ENCODE measurements around the gene PI4KA. TPM values are rescaled to one million over a fixed set of nuclear protein-coding genes. Genes with fewer than 3 reads are reported as not detected.

The PI4KA gene
- total RNA-seq, 3 donors from 2014 or later = 62.7 to 103 (median 73.5) TPM

DNA sequence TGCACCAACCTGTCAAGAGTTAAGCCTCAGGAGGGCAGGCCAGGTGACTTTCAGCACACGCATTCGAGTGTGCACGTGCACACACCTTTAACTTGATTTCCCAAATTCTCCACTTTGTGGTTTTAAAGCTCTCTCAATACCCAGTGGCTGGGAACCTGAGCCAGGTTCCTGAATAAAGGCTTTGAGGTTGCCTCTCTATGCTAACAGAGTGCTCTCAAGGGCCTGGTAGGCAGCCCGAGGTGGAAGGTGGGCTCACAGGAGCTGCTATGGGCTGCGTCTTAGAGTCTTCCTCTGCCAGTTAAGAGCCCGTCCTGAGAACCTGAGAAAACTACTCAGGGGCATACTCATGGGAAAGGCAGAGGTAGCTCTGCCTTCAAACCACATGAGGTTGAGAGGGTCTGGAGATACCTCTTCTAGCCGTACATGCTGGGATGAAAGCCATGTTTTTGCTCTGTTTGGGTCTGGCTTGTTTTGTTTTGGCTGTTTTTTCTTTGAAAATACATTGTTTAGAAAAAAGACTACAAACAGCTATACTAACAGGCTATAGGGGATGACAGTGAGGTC is 96.3 kb downstream of the PI4KA start:
- no peak for DNase-seq (ENCODE audit: low spot score in 2 of 2)
- H3K4me1 ChIP-seq = no peaks in the 10 kb centered on the region
- TF ChIP-seq, protein P1, sequence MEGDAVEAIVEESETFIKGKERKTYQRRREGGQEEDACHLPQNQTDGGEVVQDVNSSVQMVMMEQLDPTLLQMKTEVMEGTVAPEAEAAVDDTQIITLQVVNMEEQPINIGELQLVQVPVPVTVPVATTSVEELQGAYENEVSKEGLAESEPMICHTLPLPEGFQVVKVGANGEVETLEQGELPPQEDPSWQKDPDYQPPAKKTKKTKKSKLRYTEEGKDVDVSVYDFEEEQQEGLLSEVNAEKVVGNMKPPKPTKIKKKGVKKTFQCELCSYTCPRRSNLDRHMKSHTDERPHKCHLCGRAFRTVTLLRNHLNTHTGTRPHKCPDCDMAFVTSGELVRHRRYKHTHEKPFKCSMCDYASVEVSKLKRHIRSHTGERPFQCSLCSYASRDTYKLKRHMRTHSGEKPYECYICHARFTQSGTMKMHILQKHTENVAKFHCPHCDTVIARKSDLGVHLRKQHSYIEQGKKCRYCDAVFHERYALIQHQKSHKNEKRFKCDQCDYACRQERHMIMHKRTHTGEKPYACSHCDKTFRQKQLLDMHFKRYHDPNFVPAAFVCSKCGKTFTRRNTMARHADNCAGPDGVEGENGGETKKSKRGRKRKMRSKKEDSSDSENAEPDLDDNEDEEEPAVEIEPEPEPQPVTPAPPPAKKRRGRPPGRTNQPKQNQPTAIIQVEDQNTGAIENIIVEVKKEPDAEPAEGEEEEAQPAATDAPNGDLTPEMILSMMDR (IDR thresholded peaks at IDR 0.05) = no peak
- TF ChIP-seq POLR2AphosphoS5 (IDR thresholded peaks at IDR 0.05) = no peak
- TF ChIP-seq POLR2A (IDR thresholded peaks at IDR 0.05) = no peak
- intact Hi-C loops (cut with DNase I; ENCODE audit: low total_unique reads) = no loop called here
- peaks cover 5% of the 10 kb centered on the region for H3K36me3 ChIP-seq
- H3K4me3 ChIP-seq = no peak overlapping the region
- no peak overlapping the region for H3K27ac ChIP-seq
- no peaks in the 10 kb centered on the region for H3K27me3 ChIP-seq
- H3K9me3 ChIP-seq = no peaks in the 10 kb centered on the region

DNA sequence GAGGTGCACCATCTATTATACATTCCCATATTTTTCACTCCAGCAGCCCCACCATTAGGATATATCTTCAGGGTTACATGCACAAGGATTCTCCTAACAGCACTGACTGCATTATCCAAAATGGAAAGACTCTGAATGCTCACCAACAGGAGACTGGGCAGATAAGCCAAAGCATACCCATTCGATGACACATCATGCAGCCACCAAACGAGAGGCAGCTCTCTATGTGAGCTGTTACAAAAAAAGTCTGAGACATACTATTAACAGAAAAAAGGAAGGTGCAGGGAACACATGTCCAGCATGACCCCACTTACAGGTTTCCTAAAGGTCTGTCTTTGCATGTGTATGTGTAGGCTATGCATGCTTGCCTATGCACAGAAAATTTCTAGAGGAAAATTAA is 97.1 kb downstream of the PI4KA start:
- Histone ChIP-seq H3K9me3 (no peaks in the 10 kb centered on the region), H3K36me3 (peaks cover 5% of the 10 kb centered on the region), H3K27ac (no peak overlapping the region), H3K4me3 (no peak overlapping the region), H3K27me3 (no peaks in the 10 kb centered on the region), H3K4me1 (no peaks in the 10 kb centered on the region)
- no peak for DNase-seq (ENCODE audit: low spot score in 2 of 2)
- TF ChIP-seq, protein P1 (IDR thresholded peaks at IDR 0.05) = no peak
- TF ChIP-seq POLR2AphosphoS5 (IDR thresholded peaks at IDR 0.05) (no peak), POLR2A (IDR thresholded peaks at IDR 0.05) (no peak)
- intact Hi-C loops (cut with DNase I; ENCODE audit: low total_unique reads) = no loop called here

DNA sequence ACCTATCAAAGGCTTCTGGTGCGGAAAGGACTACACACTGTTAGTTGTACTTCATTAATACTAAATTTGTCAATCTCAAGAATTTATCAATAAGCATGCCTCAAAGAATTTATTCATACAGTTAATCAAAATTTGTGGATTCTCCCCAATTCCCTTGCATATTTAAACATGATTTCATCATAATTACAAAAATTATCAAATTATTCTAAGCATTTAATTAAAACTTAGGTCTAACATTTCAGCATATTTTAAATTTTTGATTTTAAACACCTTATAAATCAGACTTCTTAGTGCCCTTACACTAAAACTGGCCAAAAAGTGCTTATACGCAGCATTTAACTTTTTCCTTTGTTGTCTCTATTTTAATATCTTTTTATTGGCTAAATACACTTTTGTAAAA is 98.5 kb downstream of the PI4KA start:
- Histone ChIP-seq H3K36me3 (peaks cover 3% of the 10 kb centered on the region), H3K4me1 (no peaks in the 10 kb centered on the region), H3K9me3 (no peaks in the 10 kb centered on the region), H3K27me3 (no peaks in the 10 kb centered on the region), H3K4me3 (no peak overlapping the region), H3K27ac (no peak overlapping the region)
- intact Hi-C loops (cut with DNase I; ENCODE audit: low total_unique reads) = loop anchor here (1.0 kb wide), 1 partner anchor 19 kb away; no protein-coding TSS in a partner anchor
- TF ChIP-seq POLR2AphosphoS5 (IDR thresholded peaks at IDR 0.05) (no peak), POLR2A (IDR thresholded peaks at IDR 0.05) (no peak)
- TF ChIP-seq, protein P1 (IDR thresholded peaks at IDR 0.05) = no peak
- no peak for DNase-seq (ENCODE audit: low spot score in 2 of 2)

DNA sequence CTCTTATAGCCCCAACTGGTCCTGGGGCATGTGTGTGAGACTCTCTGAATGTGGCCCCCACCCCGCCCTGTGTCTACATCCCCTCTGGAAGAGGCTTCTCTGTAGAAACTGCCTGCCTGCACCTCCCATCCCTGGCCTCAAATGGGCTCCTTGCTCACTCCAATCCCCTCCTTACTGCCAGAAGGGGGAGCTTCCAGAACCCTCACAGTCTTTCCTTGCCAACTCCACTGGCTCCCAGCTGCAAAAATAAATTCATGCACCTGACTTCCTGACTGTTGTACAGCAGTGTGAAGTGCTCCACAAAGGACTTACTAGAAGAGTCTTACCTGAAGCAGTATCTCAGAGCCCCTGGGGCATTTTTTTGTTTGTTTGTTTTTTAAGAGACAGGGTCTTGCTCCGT is 99.9 kb downstream of the PI4KA start:
- H3K4me3 ChIP-seq = no peak overlapping the region
- no peaks in the 10 kb centered on the region for H3K4me1 ChIP-seq
- no peak for DNase-seq (ENCODE audit: low spot score in 2 of 2)
- no peak overlapping the region for H3K27ac ChIP-seq
- no peaks in the 10 kb centered on the region for H3K36me3 ChIP-seq
- intact Hi-C loops (cut with DNase I; ENCODE audit: low total_unique reads) = no loop called here
- no peaks in the 10 kb centered on the region for H3K27me3 ChIP-seq
- TF ChIP-seq, protein P1 (IDR thresholded peaks at IDR 0.05) = no peak
- no peak for TF ChIP-seq POLR2AphosphoS5 (IDR thresholded peaks at IDR 0.05)
- no peak for TF ChIP-seq POLR2A (IDR thresholded peaks at IDR 0.05)
- H3K9me3 ChIP-seq = no peaks in the 10 kb centered on the region

DNA sequence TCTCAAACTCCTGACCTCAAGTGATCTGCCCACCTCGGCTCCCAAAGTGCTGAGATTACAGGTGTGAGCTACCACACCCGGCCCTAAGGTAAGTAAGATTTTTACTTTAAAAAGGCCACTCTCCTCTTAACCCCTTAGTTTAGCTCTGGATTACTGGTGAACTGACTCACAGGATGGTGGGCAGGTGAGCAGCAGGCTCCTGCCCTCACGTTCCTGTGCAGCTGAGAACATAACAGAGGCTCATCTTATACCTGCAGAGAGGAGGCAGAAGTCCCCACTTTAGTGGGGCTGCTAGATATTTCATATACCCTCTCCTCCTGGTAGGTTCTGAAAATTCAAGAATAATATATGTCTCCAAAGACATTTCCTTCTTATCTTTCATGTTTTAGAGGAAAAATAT is 101.8 kb downstream of the PI4KA start:
- Histone ChIP-seq H3K4me3 (no peak overlapping the region), H3K9me3 (no peaks in the 10 kb centered on the region), H3K4me1 (no peaks in the 10 kb centered on the region), H3K36me3 (no peaks in the 10 kb centered on the region), H3K27ac (no peak overlapping the region), H3K27me3 (no peaks in the 10 kb centered on the region)
- DNase-seq (ENCODE audit: low spot score in 2 of 2) = no peak
- TF ChIP-seq POLR2AphosphoS5 (IDR thresholded peaks at IDR 0.05) = no peak
- TF ChIP-seq, protein P1 (IDR thresholded peaks at IDR 0.05) = no peak
- TF ChIP-seq POLR2A (IDR thresholded peaks at IDR 0.05) = no peak
- intact Hi-C loops (cut with DNase I; ENCODE audit: low total_unique reads) = no loop called here

Data from breast epithelium (tissue), 4 donors.